RWPE2 (cell line): ENCODE results near the gene GSTM2.
A peak's percentile ranks its signal among the peaks of the same experiment; 100 is the strongest.

Experiments used
- ATAC-seq: fragments of 200-7000 bp; cut with Tn5 transposase; 3 replicates; pipeline ENCODE4 v1.9.1; 2021; ENCODE audit warnings: low read depth
- DNase-seq: peaks from one replicate; pipeline ENCODE4 v3.0.0-alpha.2; 2020; ENCODE audit warnings: low spot score
- H3K27ac ChIP-seq: fragments of 450-650 bp; 2 replicates; pipeline ENCODE4 v1.5.1; 2017; ENCODE audit warnings: mild to moderate bottlenecking; ENCODE audit not compliant: poor library complexity, severe bottlenecking
- H3K27me3 ChIP-seq: fragments of 250-450 bp; sonication (Bioruptor Pico); 2 replicates; pipeline ENCODE4 v1.5.1; 2021; ENCODE audit warnings: mild to moderate bottlenecking, moderate library complexity; ENCODE audit not compliant: insufficient read depth, poor library complexity, severe bottlenecking
- H3K36me3 ChIP-seq: fragments of 250-450 bp; sonication (Bioruptor Pico); 2 replicates; pipeline ENCODE4 v1.5.1; 2020; ENCODE audit warnings: low read depth, mild to moderate bottlenecking, moderate library complexity
- H3K4me1 ChIP-seq: fragments of 250-450 bp; sonication (Bioruptor Pico); 2 replicates; pipeline ENCODE4 v1.5.1; 2021; ENCODE audit warnings: mild to moderate bottlenecking, moderate library complexity; ENCODE audit not compliant: insufficient read depth, poor library complexity, severe bottlenecking
- H3K4me3 ChIP-seq: fragments of 250-450 bp; sonication (Bioruptor Pico); 2 replicates; pipeline ENCODE4 v1.5.1; 2021; ENCODE audit warnings: mild to moderate bottlenecking, moderate library complexity; ENCODE audit not compliant: severe bottlenecking
- H3K9me3 ChIP-seq: fragments of 250-450 bp; sonication (Bioruptor Pico); 2 replicates; pipeline ENCODE4 v1.5.1; 2021; ENCODE audit warnings: mild to moderate bottlenecking, moderate library complexity; ENCODE audit not compliant: severe bottlenecking
- CTCF ChIP-seq: fragments of 450-650 bp; IDR thresholded peaks from one replicate; pipeline ENCODE4 v1.5.1; 2017; ENCODE audit warnings: mild to moderate bottlenecking, moderate library complexity; ENCODE audit not compliant: poor library complexity, severe bottlenecking

Gene GSTM2

GRCh38 chr1:109637446-109637845 is 30.4 kb upstream of the GSTM2 start:
- Histone ChIP-seq H3K36me3 (no peaks in the 10 kb centered on the region), H3K27ac (no peak overlapping the region), H3K27me3 (no peaks in the 10 kb centered on the region), H3K4me3 (no peak overlapping the region), H3K9me3 (no peaks in the 10 kb centered on the region), H3K4me1 (no peaks in the 10 kb centered on the region)
- no peak for ATAC-seq
- no peak for DNase-seq
- TF ChIP-seq CTCF, result no peak

DNA sequence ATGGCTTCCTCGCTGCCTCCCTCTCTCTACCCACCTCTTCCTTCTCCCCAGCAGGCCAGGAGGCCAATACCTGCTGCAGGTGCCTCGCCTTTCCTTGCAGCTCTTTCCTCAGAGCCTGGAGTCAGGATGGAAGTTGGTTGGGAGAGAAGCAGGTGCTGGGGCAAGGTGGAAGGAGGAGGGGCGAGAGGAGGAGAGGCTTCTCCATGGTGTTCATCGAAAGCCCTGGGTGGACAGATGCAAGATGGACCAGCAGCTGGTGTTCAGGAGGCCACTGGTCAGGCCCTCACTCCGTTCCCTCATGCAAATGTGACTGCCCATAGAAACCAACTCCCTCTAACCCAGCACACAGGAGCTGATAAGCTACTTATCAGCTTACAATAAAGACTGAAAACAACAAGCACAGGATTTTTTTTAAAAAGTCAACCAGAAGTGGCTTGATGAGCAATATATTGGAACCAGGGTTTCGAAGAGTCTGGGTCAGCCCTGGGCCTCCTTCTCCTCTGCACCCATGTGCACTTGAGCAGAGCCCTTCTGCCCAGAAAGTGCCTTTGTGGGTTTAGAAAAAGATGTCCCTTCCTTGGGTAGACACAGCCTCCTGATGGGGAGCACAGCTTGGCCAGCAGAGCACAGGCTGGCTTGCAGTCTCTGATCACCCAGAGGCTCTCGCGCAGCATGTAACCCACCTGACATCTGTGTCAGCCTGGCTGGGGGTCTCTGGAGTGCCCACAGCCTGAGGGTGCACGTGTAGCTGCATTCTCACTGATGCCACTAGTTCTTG is 28.6 kb upstream of the GSTM2 start:
- H3K9me3 ChIP-seq, result no peaks in the 10 kb centered on the region
- no peaks in the 10 kb centered on the region for H3K27me3 ChIP-seq
- H3K36me3 ChIP-seq, result no peaks in the 10 kb centered on the region
- TF ChIP-seq CTCF, result no peak
- no peak for ATAC-seq
- no peak overlapping the region for H3K27ac ChIP-seq
- H3K4me1 ChIP-seq, result no peaks in the 10 kb centered on the region
- no peak overlapping the region for H3K4me3 ChIP-seq
- no peak for DNase-seq

- H3K36me3 ChIP-seq, result no peaks in the 10 kb centered on the region
- H3K9me3 ChIP-seq, result no peaks in the 10 kb centered on the region
- H3K27ac ChIP-seq, result no peak overlapping the region
- TF ChIP-seq CTCF, result no peak
- H3K27me3 ChIP-seq, result no peaks in the 10 kb centered on the region
- DNase-seq (no peak), ATAC-seq (no peak; the same call in 2 of the 3 replicates)
- no peak overlapping the region for H3K4me3 ChIP-seq
- H3K4me1 ChIP-seq, result no peaks in the 10 kb centered on the region
These were observed 28.0 kb upstream of the GSTM2 start for GRCh38 chr1:109639841-109640184.

- Histone ChIP-seq H3K4me1 (no peaks in the 10 kb centered on the region), H3K27ac (no peak overlapping the region), H3K27me3 (no peaks in the 10 kb centered on the region), H3K36me3 (no peaks in the 10 kb centered on the region), H3K4me3 (no peak overlapping the region), H3K9me3 (no peaks in the 10 kb centered on the region)
- ATAC-seq (peak; percentile 52), DNase-seq (no peak)
- TF ChIP-seq CTCF, result peak; percentile 86
These were observed 27.5 kb upstream of the GSTM2 start for GRCh38 chr1:109640285-109640865.
